Jurkat, Clone E6-1 (cell line): ENCODE results near the gene CDKAL1.
"Not testable (repeated sequence)": the region's sequence is repeated elsewhere in the genome, so short reads cannot be mapped to it uniquely, and the experiment has no call there.

Experiments used
- DNase-seq: peaks from one replicate; pipeline ENCODE4 v3.0.0-alpha.2; 2011; ENCODE audit warnings: low read depth, low spot score
- H3K4me3 ChIP-seq: 2 replicates; pipeline ENCODE4 v1.5.1; 2011; ENCODE audit warnings: mild to moderate bottlenecking, low read length, control low read depth, moderate library complexity

The CDKAL1 gene

GRCh38 chr6:20717743-20718142 is 183.5 kb downstream of the CDKAL1 start:
- no peak overlapping the region for H3K4me3 ChIP-seq
- DNase-seq: no peak

GRCh38 chr6:20718705-20719653 is 184.7 kb downstream of the CDKAL1 start:
- no peak overlapping the region for H3K4me3 ChIP-seq
- no peak for DNase-seq

- H3K4me3 ChIP-seq: no peak overlapping the region
- DNase-seq: no peak
These were observed 185.7 kb downstream of the CDKAL1 start for GRCh38 chr6:20719980-20720379.

GRCh38 chr6:20721121-20721520 is 186.9 kb downstream of the CDKAL1 start:
- not testable (repeated sequence) for DNase-seq, H3K4me3 ChIP-seq

GRCh38 chr6:20722455-20722854 is 188.2 kb downstream of the CDKAL1 start:
- DNase-seq: no peak

GRCh38 chr6:20723236-20723635 is 189.0 kb downstream of the CDKAL1 start:
- DNase-seq: no peak
- H3K4me3 ChIP-seq: no peak overlapping the region

More at GRCh38 chr6:20722455-20722854, 188.2 kb downstream of the CDKAL1 start:
- no peak overlapping the region for H3K4me3 ChIP-seq

- DNase-seq: no peak
- no peak overlapping the region for H3K4me3 ChIP-seq
These were observed 190.4 kb downstream of the CDKAL1 start for GRCh38 chr6:20724443-20725190.

GRCh38 chr6:20725235-20725634 is 191.0 kb downstream of the CDKAL1 start:
- H3K4me3 ChIP-seq, DNase-seq: not testable (repeated sequence)

GRCh38 chr6:20729086-20729485 is 194.8 kb downstream of the CDKAL1 start:
- H3K4me3 ChIP-seq: no peak overlapping the region
- DNase-seq: no peak

- not testable (repeated sequence) for H3K4me3 ChIP-seq, DNase-seq
These were observed 198.1 kb downstream of the CDKAL1 start for GRCh38 chr6:20732362-20732761.

- no peak for DNase-seq
- H3K4me3 ChIP-seq: no peak overlapping the region
These were observed 198.6 kb downstream of the CDKAL1 start for GRCh38 chr6:20732896-20733295.

- no peak for DNase-seq
- no peak overlapping the region for H3K4me3 ChIP-seq
These were observed 203.7 kb downstream of the CDKAL1 start for GRCh38 chr6:20737912-20738311.

- H3K4me3 ChIP-seq: no peak overlapping the region
- no peak for DNase-seq
These were observed 205.8 kb downstream of the CDKAL1 start for GRCh38 chr6:20740088-20740487.

- no peak for DNase-seq
- no peak overlapping the region for H3K4me3 ChIP-seq
These were observed 206.5 kb downstream of the CDKAL1 start for GRCh38 chr6:20740727-20741126.

GRCh38 chr6:20741490-20741889 is 207.2 kb downstream of the CDKAL1 start:
- DNase-seq: no peak
- H3K4me3 ChIP-seq: no peak overlapping the region

- no peak overlapping the region for H3K4me3 ChIP-seq
- DNase-seq: peak; percentile 14
These were observed 210.8 kb downstream of the CDKAL1 start for GRCh38 chr6:20744911-20745557.

- DNase-seq: no peak
- H3K4me3 ChIP-seq: no peak overlapping the region
These were observed 211.8 kb downstream of the CDKAL1 start for GRCh38 chr6:20746024-20746423.

GRCh38 chr6:20746805-20747558 is 212.7 kb downstream of the CDKAL1 start:
- no peak overlapping the region for H3K4me3 ChIP-seq
- no peak for DNase-seq

- no peak for DNase-seq
- no peak overlapping the region for H3K4me3 ChIP-seq
These were observed 213.7 kb downstream of the CDKAL1 start for GRCh38 chr6:20747991-20748390.
